ENCODE data around the gene SAXO2. TPM values are rescaled to one million over a fixed set of nuclear protein-coding genes. Genes with fewer than 3 reads are reported as not detected.
"Not testable (repeated sequence)": the region's sequence is repeated elsewhere in the genome, so short reads cannot be mapped to it uniquely, and the experiment has no call there.

SAXO2 gene, protein sequence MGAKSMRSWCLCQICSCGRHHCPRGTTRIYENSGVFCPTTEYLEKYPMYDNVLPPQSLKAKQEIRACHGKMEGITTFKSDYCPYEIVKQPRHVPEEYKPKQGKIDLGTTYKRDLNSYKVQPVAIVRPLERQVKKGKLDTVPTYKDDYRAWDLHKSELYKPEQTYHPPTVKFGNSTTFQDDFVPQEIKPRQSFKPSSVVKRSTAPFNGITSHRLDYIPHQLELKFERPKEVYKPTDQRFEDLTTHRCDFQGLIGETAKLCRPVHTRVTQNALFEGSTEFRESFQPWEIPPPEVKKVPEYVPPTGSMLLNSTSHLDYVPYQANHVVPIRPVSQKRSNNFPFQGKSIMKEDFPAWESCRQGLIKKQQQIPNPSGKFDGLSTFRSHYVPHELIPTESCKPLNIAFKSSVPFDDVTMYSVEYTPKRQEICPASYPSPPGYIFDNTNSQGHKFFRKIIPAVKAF
- total RNA-seq = 0.05 and 0.17 TPM in 2 replicates

DNA sequence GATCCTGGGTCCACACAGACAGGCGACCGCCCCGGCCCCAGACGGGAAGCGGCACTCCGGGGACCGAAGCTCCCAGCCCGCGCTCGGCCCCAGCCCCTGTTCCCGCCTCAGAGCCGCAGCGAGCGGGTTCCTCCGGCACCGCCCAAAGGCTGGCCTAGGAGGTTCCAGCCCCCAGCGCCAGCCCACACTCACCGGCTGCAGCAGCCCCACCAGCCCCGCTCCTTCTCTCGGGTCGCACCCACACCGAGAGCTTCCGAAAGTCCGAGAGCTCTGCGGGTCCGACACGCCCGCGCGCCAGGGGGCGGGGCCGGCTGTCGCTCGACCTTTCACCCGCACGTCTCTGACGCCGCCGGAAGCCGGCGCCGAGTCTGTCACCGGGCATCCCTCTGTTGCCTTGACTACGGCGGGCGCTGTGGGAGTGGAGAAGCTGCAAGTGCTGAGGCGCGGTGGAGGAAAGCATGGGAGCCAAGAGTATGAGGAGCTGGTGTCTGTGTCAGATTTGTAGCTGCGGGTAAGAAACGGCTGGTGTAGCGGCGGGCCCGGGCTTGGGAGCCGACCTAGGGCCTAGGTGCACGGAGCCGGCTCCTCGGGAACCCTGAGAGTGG, at the start of gene SAXO2, which contains the start of gene EFL1:
Gene SAXO2, plus strand, starts transcription at position 397 of the 605 bp plus-strand sequence. Its CDS starts 62 bp downstream, at position 459.
Gene EFL1, minus strand, starts transcription at position 313 of the 605 bp plus-strand sequence. CDS start 956 bp downstream, outside the sequence.
- DNase-seq = peak; percentile 86

DNA sequence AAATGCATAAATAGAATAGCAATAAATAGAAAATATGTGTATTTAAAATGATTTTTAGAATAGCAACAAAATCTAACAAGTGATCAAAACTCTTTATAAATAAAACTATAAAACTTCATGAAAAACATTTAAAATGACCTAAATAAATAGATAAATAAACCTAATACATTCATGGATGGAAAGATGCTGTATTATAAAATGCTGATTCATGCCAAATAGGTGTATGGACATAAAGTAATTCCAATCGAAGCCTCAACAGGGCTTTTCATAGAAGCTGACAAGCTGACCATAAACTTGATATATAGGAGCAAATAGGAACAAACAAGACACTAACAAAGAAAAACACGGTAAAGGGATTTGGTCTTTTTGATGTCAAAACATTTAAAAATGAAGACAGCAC, 46.5 kb upstream of the SAXO2 start:
- DNase-seq = not testable (repeated sequence)

DNA sequence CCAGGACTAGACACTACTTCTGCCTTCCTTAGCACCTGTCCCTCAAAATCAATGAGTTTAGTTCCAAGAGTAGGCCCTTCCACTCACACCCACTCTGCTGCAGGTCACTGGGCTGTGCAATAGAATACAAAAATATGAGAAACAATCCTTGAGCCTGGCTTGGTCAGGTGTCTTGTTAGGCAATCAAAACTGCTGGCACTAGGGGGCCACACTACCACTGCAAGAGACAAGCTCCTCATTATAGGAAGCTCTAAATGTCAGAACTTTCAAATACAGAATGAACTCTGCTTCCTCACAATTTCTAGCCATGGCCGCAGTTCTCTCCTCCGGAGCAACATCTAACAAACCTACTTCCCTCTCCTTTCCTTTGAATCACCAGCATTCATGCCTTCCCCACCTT, 41.1 kb upstream of the SAXO2 start:
- DNase-seq = peak; percentile 54

DNA sequence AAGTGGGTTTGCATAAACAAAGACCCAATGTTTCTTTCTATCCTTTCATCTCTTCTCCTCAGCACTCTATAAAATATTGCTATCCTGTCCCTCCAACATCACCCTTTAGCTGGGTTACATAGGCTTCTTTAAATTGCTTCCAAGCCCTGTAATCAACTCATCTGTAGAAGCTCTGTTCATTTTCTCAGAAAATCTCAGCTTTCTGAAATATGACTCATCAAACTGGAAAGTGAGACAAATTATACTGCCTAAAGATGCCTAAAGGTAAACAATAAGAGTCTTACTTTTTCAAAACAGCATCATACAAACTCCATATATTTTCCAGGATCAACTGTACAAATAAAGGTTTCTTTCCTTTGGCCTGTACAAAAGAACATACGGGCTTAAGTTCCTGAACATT, 33.9 kb upstream of the SAXO2 start:
- no peak for DNase-seq

DNA sequence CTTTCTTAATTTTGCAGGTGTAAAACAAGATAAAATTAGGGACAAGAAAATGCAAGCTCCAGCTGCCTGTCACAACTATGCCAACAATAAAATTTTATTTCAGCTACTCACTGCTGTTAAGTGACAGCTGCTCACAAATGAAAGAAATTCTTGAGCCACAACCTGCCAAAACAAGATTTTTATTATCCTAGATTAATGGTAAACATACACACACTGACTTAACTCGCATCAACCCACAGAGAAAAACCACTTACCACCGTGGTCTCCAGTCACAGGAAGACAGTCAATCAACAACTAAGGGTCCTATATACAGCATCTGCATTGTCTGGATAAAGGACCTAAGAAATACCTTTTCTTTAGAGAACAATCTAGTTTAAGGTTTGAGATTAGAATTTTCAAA, 31.4 kb upstream of the SAXO2 start:
- DNase-seq = no peak

DNA sequence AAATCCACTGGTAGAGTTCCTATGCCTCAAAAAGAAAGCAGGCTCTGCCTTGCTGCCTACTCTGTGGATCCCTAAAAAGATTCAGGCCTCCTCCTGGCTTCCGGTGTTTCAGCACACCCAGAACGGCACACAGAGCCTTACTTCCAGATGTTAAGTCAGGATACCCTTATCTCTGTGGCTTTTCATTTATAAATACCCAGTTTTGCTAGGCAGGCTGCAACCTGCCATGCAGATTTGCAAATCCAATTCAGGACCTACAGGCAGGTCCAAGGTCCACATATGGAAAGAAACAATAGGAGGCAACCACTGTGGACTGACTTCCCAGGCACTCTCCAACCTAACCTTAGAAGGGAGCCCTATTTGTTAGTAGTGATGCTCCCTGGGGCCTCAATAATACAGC, 30.8 kb upstream of the SAXO2 start:
- no peak for DNase-seq

DNA sequence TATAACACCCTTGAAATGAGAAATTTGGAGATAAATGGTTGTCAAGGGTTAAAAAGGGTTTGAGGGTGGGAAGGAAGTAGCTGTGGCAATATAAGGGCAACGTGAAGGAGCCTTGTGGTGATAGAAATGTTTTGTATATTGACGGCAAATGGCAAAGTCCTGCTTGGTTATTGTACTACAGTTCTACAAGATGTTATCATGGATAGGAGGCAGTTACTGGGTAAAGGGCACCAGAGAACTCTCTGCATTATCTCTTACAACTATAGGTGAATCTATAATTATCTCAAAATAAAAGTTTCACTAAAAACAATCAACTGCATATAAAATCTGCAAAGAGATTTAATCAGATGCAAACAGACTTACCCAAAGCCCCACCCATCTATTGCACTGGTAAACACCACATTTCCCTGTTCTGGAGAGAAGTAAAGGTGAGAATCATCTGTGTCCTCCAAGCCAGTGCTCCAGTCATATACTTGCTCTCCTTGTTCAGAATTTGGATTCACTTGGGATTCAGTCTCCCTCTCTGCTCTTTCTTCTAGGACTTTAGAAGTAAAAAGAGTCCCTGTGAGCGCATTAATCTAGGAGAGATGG, 24.6 kb upstream of the SAXO2 start:
- not testable (repeated sequence) for DNase-seq

DNA sequence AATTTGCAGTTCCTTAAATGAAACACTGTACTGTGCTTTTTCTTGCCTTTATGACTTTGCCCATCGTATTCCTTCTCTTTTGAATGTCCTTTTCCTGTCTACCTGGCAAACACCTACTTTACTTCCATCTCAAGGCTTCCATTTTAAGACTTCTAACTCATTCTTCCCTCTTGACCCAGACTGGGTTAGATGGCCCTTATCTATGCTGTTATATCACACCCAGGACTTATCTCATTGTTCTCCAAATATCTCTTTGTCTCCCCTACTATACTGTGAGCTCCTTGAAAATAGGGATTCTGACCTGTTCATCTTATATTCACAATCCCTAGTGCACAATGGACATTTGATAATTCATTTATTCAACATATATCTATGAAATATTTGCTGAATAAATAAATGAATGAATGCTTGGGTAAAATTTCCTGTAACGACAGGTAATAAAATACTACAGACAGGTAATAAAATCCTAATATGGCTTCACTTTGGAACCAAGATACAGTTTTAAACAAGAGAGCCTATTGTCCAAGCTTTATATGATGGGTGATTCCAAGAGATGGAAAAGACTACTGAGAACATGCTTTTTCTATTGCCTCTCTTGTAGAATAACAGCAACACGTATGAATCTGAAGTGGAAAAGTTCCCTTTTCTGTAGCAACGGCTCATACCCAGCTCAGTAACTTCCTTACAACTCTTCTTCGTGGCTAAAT, 22.8 kb upstream of the SAXO2 start:
- DNase-seq = no peak

DNA sequence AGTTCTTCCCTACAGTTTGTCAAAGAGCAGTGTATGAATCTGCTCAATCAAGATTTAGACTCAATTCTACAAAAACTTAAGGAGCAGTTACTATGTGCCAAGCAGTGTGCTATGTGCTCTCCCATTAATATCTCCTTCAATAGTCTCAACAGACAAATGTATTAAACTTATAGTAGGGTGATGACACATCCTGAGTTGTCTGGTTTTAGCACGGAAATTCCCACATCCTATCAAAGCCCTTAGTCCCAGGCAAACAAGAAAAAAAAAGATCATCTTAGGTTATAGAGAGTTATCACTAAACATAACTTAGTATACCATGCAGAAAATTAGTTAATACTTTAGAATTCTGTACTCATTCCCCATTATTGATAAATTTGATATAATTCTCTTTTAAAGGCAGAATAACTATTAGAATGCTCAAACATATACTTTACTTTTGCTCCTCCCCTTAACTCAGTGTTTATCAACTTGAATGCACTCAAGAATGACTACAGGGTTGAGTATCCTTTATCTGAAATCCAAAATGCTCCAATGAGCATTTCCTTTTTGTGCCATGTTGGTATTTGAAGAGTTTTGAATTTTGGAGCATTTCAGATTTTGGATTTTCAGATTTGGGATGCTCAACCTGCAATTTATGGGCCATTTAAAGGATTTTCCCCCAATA, 20.6 kb upstream of the SAXO2 start:
- DNase-seq = peak; percentile 32

DNA sequence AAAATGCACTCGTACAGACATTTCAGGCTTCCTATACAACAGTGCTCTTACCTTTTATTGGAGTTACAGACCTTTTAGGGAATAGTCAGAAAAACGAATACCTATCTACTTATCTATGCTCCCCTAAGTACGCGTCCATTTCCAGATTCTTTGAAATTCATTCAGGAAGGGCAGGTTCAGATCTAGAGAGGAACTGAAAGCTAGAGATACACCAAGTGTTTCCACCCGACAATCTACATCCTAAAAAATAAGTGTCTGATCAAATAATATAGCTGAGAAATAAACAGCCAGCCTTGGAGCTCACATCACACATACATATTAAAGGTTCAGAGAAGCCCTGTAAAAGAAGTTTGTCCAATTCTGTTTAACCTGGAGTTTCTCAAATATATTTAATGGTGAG, 19.0 kb upstream of the SAXO2 start:
- not testable (repeated sequence) for DNase-seq

DNA sequence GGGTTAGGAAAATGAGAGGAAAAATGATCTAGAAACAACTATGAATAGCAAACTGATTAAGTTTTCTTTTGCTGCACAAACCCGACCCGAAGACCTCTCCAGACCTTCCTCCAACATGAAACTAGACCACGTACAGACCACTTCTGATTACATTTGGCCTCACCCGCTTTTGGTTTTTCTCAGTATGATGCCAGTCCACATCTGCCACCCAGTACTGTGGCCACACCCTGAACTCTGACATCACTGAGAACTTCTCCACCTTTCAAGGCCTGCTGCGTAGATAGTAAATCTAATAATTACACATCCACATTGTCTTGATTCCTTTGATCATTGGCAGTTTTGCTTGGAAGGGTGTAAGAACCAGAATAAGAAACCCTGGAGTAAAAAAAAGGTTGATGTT, 16.7 kb upstream of the SAXO2 start:
- not testable (repeated sequence) for DNase-seq

DNA sequence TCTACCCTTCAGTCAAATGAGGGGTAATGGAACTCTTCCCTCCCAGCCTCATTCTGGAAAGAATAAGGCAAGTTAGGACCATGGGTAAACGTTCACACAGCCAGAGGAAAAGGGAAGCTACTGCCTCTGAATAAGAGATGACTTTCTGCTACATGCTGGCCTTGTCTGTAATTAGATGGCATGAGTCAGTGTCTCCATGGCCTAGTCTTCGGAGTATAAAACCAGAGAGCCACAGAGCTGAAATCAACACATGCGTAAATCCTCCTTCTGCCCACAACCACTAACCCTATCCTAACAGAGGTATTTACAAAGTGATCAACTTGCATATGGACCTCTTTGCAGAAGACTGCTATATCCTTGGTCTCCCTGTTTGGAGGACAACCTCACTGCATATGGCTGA, 14.4 kb upstream of the SAXO2 start:
- not testable (repeated sequence) for DNase-seq

DNA sequence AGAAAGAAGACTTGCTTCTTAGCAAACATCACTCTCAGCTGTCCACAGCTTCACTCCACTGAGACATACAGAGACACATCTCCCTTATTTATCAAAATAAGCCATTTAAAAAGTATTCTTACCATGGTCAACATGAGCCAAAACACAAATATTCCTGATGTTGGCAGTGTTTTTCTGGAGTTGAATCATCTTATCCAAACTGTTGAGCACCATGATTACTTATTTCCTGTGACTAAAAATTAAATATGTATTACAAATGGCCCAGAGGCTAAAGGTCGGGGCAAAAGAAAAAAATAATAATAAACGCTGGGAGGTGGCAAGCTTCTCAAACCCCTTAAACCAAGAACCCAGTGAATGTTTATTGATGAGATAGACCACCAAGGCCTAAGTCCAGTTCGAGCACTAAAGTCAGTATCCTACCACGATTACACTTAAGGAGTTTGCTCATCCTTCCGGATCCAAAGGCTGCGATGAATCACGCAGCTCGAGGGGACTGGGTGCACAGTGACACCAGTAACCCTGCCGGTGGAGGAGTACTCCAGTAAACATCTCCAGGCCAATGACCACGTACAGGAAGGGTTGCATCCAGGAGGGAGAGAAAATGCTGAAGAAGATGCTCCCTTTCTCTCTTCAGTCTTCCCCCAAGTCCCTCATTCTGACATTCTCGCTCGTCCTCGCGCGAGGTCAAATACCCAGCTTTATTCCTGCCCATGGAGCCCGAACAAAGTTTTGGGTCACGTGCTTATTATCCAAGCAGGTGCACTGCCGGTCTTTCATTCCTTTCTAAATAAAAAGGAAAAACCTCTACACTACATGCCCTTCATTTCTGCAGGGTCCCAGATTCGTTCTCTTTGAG, 824 bp upstream of the SAXO2 start:
- peak; percentile 54 for DNase-seq

DNA sequence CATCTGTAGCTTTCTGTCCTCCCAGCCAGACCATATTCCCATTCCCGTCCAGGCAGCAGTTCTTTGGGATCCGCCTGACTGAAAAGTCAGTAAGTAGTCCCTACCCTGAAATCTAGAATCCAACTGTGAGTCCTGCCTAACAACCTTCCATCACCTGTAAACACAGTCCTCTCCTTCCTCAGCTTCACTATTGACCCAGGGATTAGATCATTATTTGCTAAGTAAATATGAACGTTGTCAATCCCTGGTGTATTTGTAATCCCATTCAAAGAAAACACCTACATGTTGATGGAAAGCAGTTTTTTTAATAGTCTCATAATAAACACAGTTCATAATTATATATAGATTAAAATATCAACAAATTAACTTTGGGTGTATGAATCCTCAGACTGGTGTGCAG, 732 bp downstream of the SAXO2 start:
- DNase-seq = no peak

DNA sequence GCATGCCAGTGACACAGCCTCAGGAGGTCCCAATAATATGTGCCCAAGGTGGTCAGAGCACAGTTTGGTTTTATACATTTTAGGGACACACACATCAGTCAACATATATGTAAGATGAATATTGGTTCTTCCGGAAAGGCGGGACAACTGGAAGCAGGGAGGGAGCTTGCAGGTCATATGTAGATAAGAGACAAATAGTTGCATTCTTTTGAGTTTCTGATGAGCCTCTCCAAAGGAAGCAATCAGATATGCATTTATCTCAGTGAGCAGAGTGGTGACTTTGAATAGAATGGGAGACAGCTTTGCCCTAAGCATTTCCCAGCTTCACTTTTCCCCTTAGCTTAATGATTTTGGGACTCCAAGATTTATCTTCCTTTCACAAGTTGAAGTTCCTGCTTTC, 4.5 kb downstream of the SAXO2 start:
- not testable (repeated sequence) for DNase-seq

DNA sequence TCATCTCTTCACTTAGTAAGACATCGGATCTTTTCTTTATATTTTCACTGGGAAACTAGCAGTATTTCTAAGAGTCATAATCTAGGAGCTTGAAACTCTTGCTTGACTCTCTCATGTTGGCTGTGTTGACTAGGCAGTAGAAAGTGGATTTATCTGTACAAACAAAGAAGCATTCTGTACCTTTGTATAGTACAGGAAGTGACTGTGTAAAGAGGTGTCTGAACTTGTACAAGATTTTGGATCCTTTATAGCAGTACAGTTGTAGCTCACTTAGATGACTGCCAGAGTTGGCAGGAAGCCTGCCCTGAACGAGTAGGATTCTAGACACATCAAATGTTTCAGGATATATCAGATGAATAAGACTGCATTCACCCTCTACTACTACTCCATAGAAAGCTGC, 5.8 kb downstream of the SAXO2 start:
- DNase-seq = not testable (repeated sequence)

DNA sequence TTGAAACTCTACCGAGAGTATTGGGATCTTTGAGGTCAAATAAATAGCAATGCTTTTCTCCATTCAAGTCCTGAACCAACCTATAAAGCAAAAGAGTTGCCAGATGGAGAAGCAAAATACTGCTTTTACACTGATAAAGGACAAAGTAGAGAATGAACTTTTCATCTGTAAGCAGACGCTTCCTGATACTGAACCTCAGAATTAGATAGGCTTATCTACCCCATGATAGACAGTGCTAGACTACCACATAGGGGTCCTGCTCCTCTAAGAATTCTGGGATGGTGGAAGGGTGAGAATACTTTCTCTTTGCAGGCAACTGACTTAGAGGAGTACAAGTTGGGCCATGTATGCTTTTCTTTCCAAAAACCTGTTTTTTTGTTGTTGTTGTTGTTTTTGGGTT, 9.5 kb downstream of the SAXO2 start:
- no peak for DNase-seq

DNA sequence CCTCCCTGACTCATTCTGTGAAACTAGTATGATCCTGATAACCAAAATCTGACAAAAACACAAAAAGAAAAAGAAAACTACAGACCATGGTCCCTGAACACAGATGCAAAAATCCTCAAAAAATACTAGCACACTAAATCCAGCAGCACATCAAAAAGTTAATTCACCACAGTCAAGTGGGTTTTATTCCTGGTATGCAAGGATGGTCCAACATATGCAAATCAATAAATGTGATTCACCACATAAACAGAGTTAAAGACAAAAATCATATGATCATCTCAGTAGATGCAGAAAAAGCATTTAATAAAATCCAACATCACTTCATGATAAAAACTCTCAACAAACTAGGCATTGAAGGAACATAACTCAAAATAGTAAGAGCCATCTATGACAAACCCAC, 12.8 kb downstream of the SAXO2 start:
- DNase-seq = no peak

DNA sequence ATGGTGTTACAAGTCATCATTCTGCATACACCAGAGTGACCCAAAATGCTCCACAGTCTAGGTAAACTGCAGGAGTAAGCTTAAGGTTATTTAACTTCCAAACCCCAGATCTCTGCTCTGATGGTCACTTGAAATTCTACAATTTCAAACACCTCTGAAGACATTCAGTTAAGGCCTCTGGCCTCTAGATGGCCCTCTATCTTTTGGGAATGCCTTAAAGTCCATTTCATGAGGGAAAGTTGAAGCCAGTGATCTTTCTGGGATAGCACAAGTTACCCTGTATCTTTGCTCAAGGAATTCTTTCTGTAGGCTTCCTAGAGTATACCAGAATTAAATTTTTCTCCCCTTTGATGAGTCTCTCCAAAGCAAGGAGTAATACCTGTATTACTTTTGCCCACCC, 18.7 kb downstream of the SAXO2 start:
- not testable (repeated sequence) for DNase-seq

DNA sequence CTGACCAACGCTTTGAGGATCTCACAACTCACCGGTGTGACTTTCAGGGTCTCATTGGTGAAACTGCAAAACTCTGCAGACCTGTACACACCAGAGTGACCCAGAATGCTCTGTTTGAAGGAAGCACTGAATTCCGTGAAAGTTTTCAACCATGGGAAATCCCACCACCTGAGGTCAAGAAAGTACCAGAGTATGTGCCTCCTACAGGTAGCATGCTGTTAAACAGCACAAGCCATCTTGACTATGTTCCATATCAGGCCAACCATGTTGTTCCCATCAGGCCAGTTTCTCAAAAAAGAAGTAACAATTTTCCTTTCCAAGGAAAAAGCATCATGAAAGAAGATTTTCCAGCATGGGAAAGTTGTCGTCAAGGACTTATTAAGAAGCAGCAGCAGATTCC, 19.8 kb downstream of the SAXO2 start:
- DNase-seq = not testable (repeated sequence)

DNA sequence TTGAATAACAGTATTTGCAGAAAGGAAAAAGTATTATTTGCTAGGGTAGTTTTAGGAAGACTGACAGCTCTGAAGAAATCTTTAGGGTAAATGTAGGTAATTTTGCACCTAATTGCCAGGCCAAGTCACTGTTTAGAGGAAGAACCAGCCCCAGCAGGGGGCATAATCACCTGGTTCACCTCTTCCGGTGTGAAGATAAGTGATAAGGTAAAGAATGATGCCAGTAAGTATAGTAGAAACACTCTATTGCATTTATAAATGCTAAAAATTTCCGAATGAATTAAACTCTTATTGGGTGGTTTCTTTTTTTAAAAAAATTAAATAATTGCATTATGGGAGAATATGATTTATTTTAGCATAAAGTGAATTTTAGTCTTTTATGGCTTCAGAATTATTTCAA, 21.8 kb downstream of the SAXO2 start:
- not testable (repeated sequence) for DNase-seq

All from dermis blood vessel endothelial cell (primary cell).